ENCODE results near the gene POLR3H.

- TF ChIP-seq GATA3 (IDR thresholded peaks at IDR 0.05; ENCODE audit: low read depth, low read length), result no peak
- TF ChIP-seq GATA2 (IDR thresholded peaks at IDR 0.05; ENCODE audit: low read depth, low read length), result no peak
Measured at GRCh38 chr22:41564563-41564962, 20.3 kb upstream of the POLR3H start.

Data from SH-SY5Y (cell line).